Fibroblast of the conjunctiva (primary cell): ENCODE data around the gene PARD3.

Experiments used
- DNase-seq: peaks from one replicate; pipeline ENCODE4 v3.0.0-alpha.2; 2010; ENCODE audit warnings: low read depth

PARD3 gene

DNA sequence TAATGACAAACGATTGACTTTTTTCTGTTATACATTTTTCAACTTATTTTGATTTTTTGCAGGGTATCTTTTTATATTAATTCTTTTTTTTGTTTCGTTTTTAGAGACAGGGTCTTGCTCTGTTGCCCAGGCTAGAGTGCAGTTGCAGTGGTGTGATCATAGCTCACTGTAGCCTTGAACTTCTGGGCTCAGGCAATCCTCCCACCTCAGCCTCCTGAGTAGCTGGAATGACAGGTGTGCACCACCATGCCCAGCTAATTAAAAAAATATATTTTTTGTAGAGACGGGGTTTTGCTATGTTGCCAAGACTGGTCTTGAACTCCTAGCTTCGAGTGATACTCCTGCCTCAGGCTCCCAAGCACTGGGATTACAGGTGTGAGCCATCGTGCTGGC, 601.3 kb downstream of the PARD3 start:
- DNase-seq: no peak

- DNase-seq: no peak
Measured at GRCh38 chr10:34213193-34213804, 601.8 kb downstream of the PARD3 start.

GRCh38 chr10:34207343-34207742, 607.8 kb downstream of the PARD3 start:
- DNase-seq: no peak

DNA sequence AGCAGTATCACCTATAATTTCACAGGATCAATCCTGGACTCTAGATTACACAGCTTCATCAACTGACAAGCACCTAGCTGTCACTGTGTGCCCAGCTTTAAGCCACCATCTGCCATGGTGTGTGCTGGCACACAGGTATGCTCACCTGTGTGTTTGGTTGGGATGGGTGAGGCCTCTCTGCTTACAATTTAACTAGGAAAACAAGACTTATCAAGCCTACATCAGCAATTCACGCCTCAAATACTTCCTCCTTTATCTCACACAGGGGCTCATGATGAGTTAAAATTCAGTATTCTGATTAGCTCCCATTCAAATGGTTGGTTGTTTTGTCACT, 608.2 kb downstream of the PARD3 start:
- DNase-seq: no peak

- no peak for DNase-seq
Measured at GRCh38 chr10:34206078-34206934, 608.8 kb downstream of the PARD3 start.

- no peak for DNase-seq
Measured at GRCh38 chr10:34205452-34205851, 609.6 kb downstream of the PARD3 start.

DNA sequence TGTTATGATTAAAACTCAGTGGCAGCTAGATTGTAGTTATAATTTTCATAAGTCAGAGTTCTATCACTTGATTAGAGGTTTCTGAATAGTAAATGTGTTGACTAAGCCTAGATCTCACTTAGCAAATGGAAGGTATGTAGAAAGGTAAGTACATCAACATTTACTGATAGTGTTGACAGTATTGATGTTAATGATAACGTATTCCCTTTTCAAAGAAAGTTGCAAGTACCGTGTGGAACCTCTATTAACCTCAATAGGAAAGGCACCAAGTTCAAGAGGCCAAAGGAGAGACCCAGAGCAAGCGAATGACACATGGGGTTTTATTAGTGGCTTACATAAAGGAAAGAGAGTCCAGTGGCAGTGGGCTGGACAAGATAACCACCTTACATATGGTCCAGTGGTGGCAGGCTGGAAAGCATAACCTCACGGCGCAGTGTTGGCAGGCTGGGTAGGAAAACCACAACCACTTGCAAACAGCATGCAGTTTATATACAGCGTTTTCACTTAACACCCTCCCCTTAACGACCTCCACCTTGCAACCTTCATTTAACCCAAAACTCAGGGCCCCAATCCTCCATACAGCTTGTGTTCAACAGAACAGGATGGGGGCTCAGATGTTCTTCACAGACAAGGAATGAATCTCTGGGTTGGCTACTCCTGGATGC, 611.0 kb downstream of the PARD3 start:
- no peak for DNase-seq

DNA sequence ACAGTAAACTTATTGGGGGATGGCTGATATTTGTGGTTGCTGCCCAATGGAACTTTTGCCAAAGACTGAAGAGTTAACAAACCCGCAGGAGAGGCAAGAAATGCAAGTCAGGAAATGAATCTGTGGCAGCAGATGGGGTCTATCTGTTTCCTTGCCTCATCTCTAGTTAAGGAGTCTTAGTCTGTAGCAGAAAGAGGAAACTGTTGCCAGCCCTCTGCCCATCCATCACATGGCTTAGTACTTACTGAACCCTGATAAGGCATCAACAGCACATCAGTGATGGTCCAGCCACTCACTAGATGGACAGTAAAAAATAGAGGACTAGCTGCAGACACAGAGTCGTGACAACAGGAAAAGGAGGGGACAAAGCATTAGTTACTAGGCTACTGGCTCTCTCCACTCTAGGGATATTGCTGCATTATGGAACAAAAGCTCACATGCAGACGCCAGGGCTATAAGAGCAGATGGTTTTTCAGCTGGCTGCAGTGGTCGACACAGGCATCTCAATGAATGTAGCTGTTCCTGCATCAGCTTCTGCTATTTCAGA, 614.7 kb downstream of the PARD3 start:
- no peak for DNase-seq

DNA sequence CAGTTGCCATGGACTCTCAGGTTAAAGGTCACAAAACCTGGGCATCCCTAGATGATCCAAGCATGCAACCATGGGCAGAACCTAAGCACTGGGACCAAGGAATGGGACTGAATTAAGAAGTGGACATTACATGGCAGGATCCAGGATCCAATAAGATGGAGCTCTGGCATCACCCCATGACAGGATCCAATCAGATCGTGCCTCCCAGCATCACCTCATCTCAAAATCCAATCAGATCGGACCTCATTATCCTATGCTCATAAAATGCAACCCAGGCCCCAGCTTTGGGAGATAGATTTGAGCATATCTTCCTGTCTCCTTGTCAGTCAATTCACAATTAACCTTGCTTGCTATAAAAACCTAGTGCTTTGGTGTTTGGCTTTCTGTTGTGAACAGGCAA, 616.1 kb downstream of the PARD3 start:
- DNase-seq: no peak

DNA sequence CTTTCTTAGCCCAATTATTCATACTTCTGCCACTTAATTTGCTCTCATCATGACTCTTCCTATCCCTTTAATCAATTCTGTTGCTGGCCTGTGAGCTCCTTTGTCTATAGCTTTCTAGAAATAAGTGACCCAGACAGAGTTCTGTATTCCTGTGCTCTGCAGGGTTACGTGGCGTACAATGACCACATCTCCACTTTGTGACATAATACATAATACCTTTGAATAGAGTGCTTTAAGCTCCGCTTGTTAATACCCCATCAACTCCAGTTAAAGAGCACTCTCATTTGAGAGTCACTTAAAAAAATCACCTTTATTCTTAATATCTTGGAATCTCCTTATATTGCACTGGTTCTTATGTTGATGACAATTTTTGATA, 619.0 kb downstream of the PARD3 start:
- DNase-seq: no peak

DNA sequence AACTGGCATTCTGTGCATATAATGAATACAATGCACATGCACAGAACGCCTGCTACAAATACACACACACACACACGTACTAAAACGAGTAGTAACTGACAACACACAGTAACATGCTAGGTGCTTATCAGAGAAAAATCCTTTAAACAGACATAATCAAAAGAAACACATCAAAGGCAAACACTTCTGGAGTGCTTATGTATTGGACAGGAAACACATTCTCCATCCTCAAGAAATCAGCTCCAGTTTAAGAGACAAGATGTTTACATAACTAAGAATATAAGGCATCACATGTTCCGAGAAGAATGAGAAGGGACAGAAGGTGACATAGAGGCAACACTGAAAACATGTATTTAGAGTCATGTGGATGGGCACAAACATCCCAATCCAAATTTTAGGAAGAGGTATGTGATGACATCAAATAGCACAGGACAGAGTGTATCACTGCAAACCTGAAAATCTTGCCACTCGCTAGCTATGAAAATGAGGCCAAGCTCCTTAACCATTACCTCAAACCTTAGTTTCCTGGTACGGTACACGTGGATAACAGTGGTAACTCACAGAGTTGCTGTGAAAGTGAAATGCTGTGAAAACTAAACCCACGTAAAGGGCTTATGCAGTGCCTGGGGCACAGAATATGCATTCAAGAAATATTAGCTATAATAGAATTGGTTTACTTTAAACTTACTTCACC, 619.6 kb downstream of the PARD3 start:
- DNase-seq: no peak

GRCh38 chr10:34193931-34194626, 621.0 kb downstream of the PARD3 start:
- DNase-seq: peak; percentile 61

- no peak for DNase-seq
Measured at GRCh38 chr10:34192646-34193045, 622.5 kb downstream of the PARD3 start.

DNA sequence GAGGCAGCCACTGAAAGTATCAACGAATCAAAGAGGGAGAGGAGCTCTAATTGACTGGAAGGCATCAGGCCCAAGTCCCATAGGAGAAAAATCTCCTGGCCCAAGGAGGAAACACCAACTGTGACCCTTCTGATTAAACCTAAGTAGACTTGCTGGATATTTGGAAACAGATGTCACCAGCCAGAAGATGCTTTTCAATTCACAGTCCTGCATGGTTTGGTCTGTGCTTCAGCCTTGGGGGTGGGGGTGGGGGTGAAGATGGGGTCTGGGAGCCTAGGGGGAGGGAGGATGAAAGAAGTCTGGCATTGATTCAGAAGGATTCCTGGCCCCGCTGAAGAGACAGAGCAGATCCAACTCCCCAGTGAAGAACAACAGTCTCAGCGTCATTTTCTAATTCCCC, 623.7 kb downstream of the PARD3 start:
- no peak for DNase-seq

GRCh38 chr10:34190580-34190979, 624.5 kb downstream of the PARD3 start:
- DNase-seq: no peak

DNA sequence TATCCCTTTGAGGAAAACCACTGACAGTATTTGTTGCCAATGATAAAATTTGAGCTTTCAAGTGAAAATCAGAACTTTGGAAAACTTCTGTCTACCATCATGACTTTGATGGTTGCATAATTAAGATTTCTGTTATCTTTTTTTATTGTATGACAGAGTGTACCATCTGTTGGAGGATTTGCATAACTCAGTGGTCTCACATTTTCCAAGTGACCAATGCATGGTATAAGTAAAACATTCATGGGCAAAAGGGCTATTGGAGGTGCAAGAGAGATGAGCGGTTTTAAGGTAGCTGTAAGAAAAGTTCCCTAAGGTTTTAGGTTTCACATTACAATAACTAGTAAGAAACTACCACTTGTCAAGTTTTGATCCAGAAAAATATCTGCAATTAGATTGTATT, 625.3 kb downstream of the PARD3 start:
- DNase-seq: no peak

DNA sequence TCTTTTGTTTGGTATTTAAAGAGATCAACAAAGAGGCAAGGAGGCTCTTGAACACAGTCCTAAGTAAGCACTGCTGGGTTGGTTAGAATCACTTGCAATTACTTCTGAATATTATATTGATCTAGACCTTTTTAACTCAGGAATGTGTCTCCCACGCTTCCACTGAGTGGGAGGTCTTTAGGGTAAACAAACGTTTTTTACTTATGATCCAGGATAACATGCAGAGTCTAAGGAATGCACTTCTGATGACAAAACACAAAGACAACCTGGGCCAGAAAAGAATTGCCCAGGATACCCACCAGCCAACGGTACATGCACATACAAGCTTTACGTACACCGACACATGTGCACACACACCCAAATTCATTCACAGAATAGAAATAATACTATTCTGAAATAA, 626.9 kb downstream of the PARD3 start:
- no peak for DNase-seq

GRCh38 chr10:34187201-34187600, 627.9 kb downstream of the PARD3 start:
- DNase-seq: peak; percentile 33

DNA sequence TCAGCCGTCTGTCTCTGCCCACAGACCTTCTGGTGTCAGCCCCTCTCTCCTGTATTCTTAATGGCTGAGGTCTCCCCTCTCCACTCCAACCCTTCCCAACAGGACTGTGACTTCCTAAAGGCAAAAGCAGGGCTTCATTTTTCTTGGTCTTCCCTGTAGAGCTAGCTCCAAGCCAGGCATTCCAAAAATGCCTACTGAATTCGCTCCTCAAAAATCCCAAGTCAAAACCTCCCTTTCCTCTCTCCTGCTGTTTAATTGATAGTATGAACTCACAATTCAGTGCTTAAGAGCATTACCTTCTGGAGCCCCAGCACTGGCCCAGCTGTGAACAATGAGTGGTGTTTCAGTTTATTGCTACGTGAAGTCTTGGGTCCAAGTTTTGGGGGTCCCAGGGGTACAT, 628.4 kb downstream of the PARD3 start:
- DNase-seq: no peak

DNA sequence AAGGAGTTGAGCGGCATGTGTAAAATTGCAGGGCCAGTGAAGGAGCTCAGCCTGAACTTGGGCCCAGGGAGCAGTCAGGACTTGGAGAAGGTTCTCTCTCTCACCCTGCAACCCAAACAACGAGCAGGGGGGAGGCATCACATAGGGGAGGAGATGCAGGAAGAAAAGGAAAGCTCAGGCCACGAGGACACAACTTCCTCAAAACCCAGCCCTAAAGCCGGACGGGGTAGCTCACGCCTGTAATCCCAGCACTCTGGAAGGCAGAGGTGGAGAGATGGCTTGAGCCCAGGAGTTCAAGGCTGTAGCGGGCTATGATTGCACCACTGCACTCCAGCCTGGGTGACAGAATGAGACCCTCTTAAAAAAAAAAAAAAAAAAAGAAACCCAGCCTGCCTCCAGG, 629.1 kb downstream of the PARD3 start:
- DNase-seq: no peak

DNA sequence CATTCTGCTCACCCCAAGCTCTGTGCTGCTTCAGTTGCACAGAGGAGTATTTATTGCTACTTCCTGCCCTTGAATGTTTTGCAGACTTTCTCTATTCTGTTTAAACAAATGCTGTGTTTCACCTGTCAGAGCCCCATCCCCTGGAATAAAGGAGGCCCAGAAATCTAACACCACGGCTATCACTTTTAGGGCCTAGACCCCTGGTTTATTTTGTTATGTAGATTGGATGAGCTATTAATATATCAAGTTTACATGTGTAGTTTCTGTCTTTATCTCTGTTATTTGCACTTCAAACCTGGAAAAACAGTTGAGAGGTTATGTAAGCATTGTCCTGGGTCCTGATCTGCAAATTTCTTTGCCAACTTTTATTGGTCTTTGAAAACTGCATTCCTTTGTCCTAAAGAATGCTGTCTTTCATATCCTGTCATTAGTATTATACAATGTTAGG, 630.1 kb downstream of the PARD3 start:
- no peak for DNase-seq

GRCh38 chr10:34184397-34184796, 630.7 kb downstream of the PARD3 start:
- DNase-seq: no peak
